HG03175 (cell line): ENCODE data around the gene BCL2.
"Not testable (repeated sequence)": the region's sequence is repeated elsewhere in the genome, so short reads cannot be mapped to it uniquely, and the experiment has no call there.

Experiments
- ATAC-seq: cut with Tn5 transposase; IDR thresholded peaks from one replicate; pipeline ENCODE4 v1.9.1; 2021; ENCODE audit warnings: mild to moderate bottlenecking, moderate library complexity; ENCODE audit not compliant: unreplicated experiment

BCL2 gene

GRCh38 chr18:63319383-63320122, at the start of gene BCL2:
Gene BCL2, minus strand, starts transcription at chr18:63319769.
- peak; percentile 14 for ATAC-seq

DNA sequence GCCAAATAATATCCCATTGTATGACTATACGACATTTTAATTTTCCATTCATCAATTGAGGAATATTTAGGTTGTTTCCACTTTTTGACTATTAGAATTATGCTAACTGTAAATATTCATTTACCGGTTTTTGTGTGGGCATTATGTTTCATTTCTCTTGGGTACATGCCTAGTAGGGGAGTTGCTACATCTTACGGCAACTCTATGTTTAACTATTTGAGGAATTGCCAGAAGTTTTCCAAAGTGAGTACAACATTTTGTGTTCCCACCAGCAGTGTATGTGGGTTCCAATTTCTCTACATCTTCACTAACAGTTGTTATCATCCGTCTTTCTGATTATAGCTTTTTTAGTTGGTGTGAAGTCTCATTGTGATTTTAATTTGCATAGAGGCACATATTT, 49.0 kb upstream of the BCL2 start:
- no peak for ATAC-seq

- peak; percentile 86 for ATAC-seq
These were observed 47.7 kb upstream of the BCL2 start, which contains the start of gene KDSR for GRCh38 chr18:63367053-63367953. Gene KDSR, minus strand, starts transcription at chr18:63367206. Its CDS starts 88 bp downstream, at chr18:63367118.

- ATAC-seq = peak; percentile 31
These were observed 46.9 kb upstream of the BCL2 start for GRCh38 chr18:63366213-63367052.

GRCh38 chr18:63365876-63366212, 46.3 kb upstream of the BCL2 start:
- no peak for ATAC-seq

DNA sequence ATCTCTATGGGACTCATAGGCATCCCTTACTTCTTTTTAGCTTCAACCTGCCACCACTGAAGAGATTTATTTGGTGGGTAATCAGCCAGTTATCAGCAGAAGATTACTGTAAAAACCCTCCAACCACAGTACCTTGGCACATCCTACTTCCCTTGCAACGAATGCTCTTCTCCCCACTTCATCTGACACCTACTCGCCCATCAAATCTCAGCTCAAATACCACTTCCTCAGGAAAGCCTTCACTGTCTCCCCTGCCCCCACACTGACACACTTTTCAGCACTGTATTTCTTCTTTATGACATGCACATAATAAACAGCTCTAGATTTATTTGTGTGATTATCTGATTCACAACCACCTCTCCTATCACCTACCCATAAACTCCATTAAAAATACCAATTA, 44.4 kb upstream of the BCL2 start:
- ATAC-seq = no peak

DNA sequence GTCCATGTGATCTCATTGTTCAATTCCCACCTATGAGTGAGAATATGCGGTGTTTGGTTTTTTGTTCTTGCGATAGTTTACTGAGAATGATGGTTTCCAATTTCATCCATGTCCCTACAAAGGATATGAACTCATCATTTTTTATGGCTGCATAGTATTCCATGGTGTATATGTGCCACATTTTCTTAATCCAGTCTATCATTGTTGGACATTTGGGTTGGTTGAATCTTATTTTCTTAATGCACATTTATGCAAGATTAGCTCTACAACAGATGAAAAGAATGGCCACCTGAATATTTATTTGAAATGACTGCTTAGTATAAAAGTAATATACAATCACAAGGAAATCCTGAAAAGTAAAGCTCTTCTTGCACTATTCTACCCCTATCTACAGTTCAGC, 43.9 kb upstream of the BCL2 start:
- not testable (repeated sequence) for ATAC-seq

- no peak for ATAC-seq
These were observed 36.8 kb upstream of the BCL2 start for GRCh38 chr18:63356272-63356896.

GRCh38 chr18:63350230-63350629, 30.7 kb upstream of the BCL2 start:
- no peak for ATAC-seq

DNA sequence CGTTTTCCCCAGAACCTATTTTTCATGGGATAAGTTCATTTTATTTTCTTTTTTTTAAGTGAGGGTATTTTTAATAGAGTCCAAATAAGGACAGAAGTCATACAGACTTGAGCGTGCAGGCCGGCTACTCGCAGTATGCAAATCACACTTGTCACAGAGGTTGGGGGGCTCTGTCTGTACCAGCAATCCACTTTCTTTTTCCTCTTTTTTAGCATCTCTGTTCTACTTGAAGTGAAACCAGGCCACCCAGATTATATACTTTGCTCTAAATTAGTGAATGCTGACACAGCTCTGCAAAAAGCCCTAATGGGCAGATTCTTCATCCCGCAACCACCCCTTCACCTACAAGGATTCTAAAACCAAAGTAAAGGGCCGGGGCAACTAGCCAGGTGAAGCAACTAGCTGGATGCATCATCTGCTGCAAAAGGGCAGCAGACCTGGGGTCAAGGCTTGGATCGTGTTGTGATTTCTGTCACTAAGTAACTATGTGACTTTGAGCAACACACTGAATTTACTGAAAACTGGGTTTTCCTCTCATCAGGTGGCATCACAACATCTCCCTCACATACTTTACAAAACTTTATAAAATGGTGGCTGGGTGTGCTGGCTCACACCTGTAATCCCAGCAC, 29.1 kb upstream of the BCL2 start:
- ATAC-seq = no peak

GRCh38 chr18:63346480-63347183, 27.1 kb upstream of the BCL2 start:
- ATAC-seq = no peak

DNA sequence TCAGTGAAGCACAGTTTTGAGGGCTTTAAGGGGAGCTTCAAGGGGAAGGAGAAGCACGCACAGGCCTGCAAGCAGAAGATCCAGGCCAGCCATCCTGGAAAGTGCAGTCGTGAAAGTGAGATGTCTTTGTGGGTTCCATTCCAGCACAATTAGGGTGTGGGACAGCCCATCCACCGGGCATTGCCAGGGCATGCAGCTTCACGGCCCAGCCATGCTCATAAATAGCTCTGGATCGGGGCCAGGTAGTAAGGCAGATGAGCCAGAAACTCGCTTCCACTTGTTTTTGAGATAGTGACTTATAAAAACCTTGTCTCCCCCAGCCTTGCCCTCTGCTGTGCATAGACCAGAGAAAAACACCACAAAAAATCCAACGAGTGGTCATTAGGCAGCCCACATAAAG, 26.5 kb upstream of the BCL2 start:
- no peak for ATAC-seq

DNA sequence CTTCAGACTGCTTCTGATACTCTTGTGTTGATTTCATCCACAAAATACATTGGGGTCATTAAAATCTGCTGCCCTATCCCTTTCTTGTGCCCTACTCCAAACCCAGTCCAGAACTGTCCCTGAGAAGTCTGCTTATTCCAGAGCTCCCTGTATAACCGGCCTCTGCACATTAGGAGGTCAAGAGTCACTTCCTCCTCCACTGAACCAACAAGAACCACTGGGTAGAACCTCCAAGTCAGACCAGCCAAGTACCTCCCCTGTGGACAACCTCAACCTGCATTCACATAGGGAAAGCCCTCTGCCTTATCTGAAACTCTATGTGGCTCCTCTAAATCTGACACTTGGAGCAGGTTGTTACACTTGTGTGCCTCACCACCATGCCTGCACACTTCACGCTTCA, 25.3 kb upstream of the BCL2 start:
- no peak for ATAC-seq

GRCh38 chr18:63344263-63344662, 24.7 kb upstream of the BCL2 start:
- no peak for ATAC-seq

- ATAC-seq = no peak
These were observed 22.6 kb upstream of the BCL2 start for GRCh38 chr18:63342206-63342605.

DNA sequence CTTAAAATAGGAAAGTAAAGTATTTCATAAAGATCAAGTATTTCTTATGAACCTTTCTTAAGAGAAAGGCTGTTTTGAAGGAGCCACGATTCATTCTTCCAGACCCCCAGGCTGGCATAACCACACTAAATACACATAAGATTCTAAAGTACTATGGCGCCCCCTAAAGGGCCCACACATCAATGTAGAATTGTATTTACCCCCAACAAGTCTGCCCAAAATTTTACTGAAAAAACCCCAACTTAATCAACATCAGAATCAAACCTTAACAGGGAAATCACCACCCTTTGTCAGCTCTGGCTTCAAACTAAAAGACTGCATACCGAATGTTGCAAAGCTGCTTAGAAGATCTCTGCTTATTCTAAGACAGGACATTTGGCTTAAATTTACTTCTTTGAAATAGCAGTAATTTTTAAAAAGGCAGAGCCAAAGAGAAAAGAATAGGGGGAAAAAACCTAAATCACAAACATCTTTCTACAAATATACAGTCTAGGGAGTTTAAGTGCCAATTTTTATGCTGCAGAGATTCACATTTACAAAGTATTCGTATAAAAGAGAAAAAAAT, 20.4 kb upstream of the BCL2 start:
- no peak for ATAC-seq

- no peak for ATAC-seq
These were observed 17.0 kb upstream of the BCL2 start for GRCh38 chr18:63336366-63337099.

DNA sequence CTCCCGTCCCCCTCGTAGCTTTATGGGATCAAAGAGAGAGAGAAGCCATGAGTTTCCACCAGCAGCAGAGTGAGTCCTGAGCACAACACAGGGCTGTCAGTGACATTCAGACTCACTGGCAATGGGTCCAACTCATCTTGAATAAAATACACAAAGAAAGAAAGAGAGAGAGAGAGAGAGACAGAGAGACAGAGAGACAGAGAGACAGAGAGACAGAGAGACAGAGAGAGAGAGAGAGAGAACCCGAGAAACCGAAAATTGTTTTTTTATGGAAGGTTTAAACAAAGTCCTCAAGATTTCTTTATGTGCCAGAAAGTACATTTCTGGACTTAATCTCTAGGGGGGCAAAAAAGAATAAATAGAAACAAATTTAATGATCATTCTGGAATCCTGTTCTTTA, 11.5 kb upstream of the BCL2 start:
- ATAC-seq = no peak
